Measurements from ENCODE around the gene CD2AP. TPM values are rescaled to one million over a fixed set of nuclear protein-coding genes. Genes with fewer than 3 reads are reported as not detected.

CD2AP gene
- total and polyA plus RNA-seq, 9 of the 15 experiments (the other 6 are each of a cell fraction or from before 2014, with no cell fraction given), result 9.4 to 69.7 (median 38.7) TPM

GRCh38 chr6:47646689-47647088, 169.1 kb downstream of the CD2AP start:
- Histone ChIP-seq H3K36me3 (ENCODE audit: control insufficient read depth, insufficient read depth, low read length) (no peaks in the 10 kb centered on the region; the same call in 2 of the 3 replicates), H3K4me2 (ENCODE audit: insufficient read depth, low read length) (no peak overlapping the region), H3K4me1 (replicated peaks in 1 of 2; ENCODE audit: control insufficient read depth in 2 of 2, insufficient read depth in 2 of 2, low read length in 2 of 2) (peaks cover 0 to 18% of the 10 kb centered on the region in 2 experiments; a peak in 3 of 5 replicates), H3K27ac (ENCODE audit: extremely low read depth, low read depth, low read length) (no peak overlapping the region), H3K4me3 (no peak overlapping the region), H3K9ac (ENCODE audit: insufficient read depth in 1 of 2, low read depth in 2 of 2, low read length in 2 of 2) (no peak overlapping the region), H3K79me2 (ENCODE audit: control insufficient read depth, insufficient read depth, low read length) (no peaks in the 10 kb centered on the region), H2AFZ (ENCODE audit: low read depth, low read length) (no peak overlapping the region), H4K20me1 (replicated peaks; ENCODE audit: control insufficient read depth, insufficient read depth, low read length) (no peaks in the 10 kb centered on the region), H3K27me3 (ENCODE audit: control insufficient read depth in 2 of 2, insufficient read depth in 2 of 2, low read length in 2 of 2) (no peaks in the 10 kb centered on the region), H3K9me3 (replicated peaks; ENCODE audit: control insufficient read depth, insufficient read depth, low read depth, low read length) (no peaks in the 10 kb centered on the region), H3K9me1 (ENCODE audit: control insufficient read depth, insufficient read depth, low read length) (no peaks in the 10 kb centered on the region)
- POLR2A ChIA-PET, result no interaction called here
- in situ Hi-C loops (cut with MboI), result no loop called here
- no peak for FAIRE-seq
- no peak for ATAC-seq
- intact Hi-C loops (cut with micrococcal nuclease), result no loop called here
- DNase-seq (ENCODE audit: extremely low read depth in 1 of 4, low spot score in 3 of 4), result no peak
- 17% methylated on average over 4 of the region's 4 CpGs for whole genome bisulfite sequencing (ENCODE audit: insufficient coverage, low coverage, missing lambda C conversion rate)
- no TSS peak for BruUV-seq (replicated peaks)
- CTCF ChIA-PET (ENCODE audit: low intra/inter-chr PET ratio), result interaction anchor here (0.6 kb wide), 1 partner anchor 87 kb away, joined by 3 read pairs; no protein-coding TSS in a partner anchor
- TF ChIP-seq MCM7 (IDR thresholded peaks at IDR 0.05), result no peak
- no peak for TF ChIP-seq ZMIZ1 (IDR thresholded peaks at IDR 0.05; ENCODE audit: low read depth in 2 of 2, low read length in 2 of 2)
- no peak for TF ChIP-seq HDGF (IDR thresholded peaks at IDR 0.05)
- no peak for TF ChIP-seq RB1 (IDR thresholded peaks at IDR 0.05; ENCODE audit: low read depth)
- TF ChIP-seq CBX2 (IDR thresholded peaks at IDR 0.05; ENCODE audit: insufficient read depth, low read length, poor library complexity, severe bottlenecking), result no peak
- no peak for TF ChIP-seq ZNF184 (CRISPR knock-in tag; IDR thresholded peaks at IDR 0.05)
- TF ChIP-seq MXD1 (CRISPR knock-in tag; IDR thresholded peaks at IDR 0.05; ENCODE audit: borderline replicate concordance, poor library complexity, severe bottlenecking), result no peak
- TF ChIP-seq ZNF76 (CRISPR knock-in tag; IDR thresholded peaks at IDR 0.05; ENCODE audit: borderline replicate concordance), result no peak
- no peak for TF ChIP-seq CEBPB (tag; IDR thresholded peaks at IDR 0.05)
- no peak for TF ChIP-seq ZNF212 (CRISPR knock-in tag; IDR thresholded peaks at IDR 0.05)
- TF ChIP-seq TEAD4 (IDR thresholded peaks at IDR 0.05; ENCODE audit: low read length), result no peak
- no peak for TF ChIP-seq TEAD4 (CRISPR knock-in tag; IDR thresholded peaks at IDR 0.05; ENCODE audit: borderline replicate concordance)
- no peak for TF ChIP-seq THAP12 (CRISPR knock-in tag; IDR thresholded peaks at IDR 0.05)
- TF ChIP-seq HES1 (IDR thresholded peaks at IDR 0.05; ENCODE audit: low read depth), result no peak
- TF ChIP-seq ZNF699 (CRISPR knock-in tag; IDR thresholded peaks at IDR 0.05; ENCODE audit: insufficient replicate concordance), result no peak
